GM12865 (cell line): ENCODE data around the gene SMIM10.
A peak's percentile ranks its signal among the peaks of the same experiment; 100 is the strongest.

ENCODE experiments used
- DNase-seq: peaks from one replicate; pipeline ENCODE4 v3.0.0; 2010; ENCODE audit warnings: low read depth
- H3K4me3 ChIP-seq: 2 replicates; pipeline ENCODE4 v1.5.1; 2011; ENCODE audit warnings: mild to moderate bottlenecking, low read depth, low read length, control low read depth
- TF ChIP-seq, protein P1 (sequence below): IDR thresholded peaks from 2 replicates; pipeline ENCODE4 v1.5.1; 2011; ENCODE audit warnings: low read length, control low read depth, low read depth, inconsistent platforms; ENCODE audit not compliant: insufficient read depth; ENCODE audit errors: missing control alignments

Gene SMIM10

DNA sequence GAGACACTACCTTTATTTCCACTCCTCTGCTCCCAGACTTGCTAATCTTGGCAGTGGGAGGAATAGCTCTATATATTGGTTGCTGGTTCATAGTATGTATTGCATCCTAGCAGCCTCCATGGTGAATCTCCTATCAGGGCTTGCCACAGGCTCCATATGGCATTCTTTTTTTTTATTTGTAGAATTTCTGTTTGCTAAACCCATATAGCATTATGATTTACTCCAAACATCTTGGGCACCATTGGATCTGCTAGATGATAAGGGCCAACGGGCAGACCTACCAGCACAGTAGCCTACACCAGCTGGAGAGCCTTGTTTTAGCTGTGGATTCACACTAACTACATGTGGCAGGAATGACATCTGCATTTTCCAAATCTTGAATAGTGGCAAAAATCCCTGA, 6.9 kb downstream of the SMIM10 start:
- TF ChIP-seq, protein P1, sequence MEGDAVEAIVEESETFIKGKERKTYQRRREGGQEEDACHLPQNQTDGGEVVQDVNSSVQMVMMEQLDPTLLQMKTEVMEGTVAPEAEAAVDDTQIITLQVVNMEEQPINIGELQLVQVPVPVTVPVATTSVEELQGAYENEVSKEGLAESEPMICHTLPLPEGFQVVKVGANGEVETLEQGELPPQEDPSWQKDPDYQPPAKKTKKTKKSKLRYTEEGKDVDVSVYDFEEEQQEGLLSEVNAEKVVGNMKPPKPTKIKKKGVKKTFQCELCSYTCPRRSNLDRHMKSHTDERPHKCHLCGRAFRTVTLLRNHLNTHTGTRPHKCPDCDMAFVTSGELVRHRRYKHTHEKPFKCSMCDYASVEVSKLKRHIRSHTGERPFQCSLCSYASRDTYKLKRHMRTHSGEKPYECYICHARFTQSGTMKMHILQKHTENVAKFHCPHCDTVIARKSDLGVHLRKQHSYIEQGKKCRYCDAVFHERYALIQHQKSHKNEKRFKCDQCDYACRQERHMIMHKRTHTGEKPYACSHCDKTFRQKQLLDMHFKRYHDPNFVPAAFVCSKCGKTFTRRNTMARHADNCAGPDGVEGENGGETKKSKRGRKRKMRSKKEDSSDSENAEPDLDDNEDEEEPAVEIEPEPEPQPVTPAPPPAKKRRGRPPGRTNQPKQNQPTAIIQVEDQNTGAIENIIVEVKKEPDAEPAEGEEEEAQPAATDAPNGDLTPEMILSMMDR = no peak
- no peak for DNase-seq
- H3K4me3 ChIP-seq = no peak overlapping the region

DNA sequence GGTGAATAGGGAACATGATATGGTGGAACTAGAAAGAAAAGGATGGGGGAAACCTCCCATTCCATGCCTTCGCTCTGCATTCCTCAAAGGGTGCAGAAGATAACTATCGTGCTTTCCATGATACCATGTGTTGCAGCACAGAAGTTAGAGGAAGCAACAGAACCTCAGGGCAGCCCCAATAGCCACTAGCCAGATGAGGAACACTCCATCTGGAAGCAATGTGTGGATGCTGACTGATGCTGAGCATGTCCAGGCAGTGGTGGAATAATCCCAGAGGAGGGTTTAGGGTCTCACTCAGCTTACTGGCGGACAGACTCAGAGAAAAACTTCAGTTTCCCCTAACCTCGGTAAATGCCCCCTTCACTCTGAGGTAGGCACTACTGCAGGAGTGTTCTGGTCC, 7.5 kb downstream of the SMIM10 start:
- DNase-seq = no peak
- no peak overlapping the region for H3K4me3 ChIP-seq
- TF ChIP-seq, protein P1 = no peak

DNA sequence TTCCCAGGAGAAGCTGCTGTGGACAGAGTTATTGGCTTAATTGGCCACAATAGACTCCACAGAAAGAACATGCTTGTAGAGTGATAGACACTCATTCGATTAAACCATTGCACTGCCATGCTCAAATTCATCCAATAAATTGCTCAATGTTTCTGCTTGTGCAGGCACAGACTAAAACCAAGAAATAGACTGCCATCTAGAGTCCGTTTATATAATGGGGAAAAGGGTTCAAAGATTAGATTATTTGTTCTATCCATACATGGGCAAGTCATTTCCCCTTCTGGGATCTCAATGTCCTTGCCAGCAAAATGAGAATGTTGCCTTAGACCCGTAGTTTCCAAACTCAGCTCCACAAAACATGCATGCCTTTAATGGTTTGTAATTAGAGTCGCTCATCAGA, 8.7 kb downstream of the SMIM10 start:
- TF ChIP-seq, protein P1 = peak; percentile 23
- peak; percentile 21 for DNase-seq
- no peak overlapping the region for H3K4me3 ChIP-seq

DNA sequence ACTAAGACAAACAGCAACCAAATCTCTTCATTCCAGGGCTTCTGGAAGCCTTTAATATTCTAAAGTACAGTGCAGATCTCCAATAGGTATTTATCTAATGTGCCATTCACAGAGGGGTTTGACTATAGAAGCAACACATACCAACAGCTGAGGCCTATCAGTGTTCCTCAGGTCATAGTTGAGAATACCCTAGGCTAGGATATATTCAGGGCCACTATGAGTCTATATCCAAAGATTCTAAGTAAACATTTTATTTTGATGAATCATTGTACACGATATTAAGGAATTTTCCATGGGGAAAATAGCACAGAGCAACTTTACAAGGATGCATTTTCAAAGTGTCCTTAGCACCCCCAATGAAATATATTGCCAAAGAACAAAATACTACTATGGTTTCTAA, 9.7 kb downstream of the SMIM10 start:
- DNase-seq = no peak
- TF ChIP-seq, protein P1 = no peak
- no peak overlapping the region for H3K4me3 ChIP-seq

DNA sequence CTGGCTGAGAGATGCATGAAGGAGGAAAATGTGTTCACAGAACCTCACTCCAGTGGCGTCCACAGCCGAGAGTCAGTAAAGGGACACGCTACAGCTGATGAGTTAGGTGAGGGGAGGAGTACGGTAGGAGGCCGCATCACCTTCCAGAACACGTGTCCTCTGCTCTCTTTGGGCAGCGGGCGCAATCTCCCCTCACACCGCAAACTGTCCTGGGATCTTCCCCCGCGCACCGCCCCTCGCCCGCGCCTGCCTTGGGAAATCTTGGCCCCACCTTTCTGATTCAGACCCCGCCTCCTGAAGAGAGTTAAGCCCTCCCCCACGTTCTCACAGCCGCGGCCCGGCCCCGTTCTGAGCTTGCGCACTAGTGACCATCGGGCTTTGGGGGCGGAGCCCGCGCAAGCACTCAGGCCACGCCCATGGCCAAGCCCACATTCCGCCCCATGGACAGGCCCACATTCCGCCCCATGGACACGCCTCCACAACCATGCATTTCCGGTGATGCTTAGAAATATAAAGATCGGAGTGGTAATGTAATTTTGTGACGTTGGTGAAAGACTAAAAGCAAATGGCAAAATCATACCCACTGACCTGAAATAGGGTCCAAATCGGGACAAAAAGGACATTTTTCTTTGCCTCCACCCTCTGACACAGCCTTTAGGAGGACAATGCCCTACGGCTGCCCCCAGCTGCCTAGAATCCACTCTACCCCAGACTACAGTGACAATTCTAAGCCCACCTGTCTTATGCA, 13.3 kb downstream of the SMIM10 start:
- H3K4me3 ChIP-seq = peak overlapping the region; percentile 61
- TF ChIP-seq, protein P1 = no peak
- peak; percentile 89 for DNase-seq

DNA sequence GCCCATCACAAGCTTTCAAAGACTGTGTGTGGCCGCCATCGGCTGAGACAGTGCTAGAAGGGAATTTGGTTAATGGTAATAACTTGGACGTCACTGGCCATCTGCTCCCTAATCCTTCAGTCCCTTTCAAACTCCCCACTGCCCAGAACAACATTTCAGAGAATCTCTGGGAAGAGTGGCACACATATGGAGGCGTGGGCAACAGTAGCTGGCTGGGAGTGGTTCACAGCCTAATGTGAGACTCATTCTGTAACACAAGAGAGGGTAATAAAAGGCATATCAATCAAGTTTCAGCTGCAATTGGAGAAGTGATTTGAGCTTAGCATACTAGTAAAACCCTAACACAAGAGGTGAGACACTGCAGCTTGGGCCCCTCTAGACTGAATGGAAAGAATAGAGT, 15.4 kb downstream of the SMIM10 start:
- TF ChIP-seq, protein P1 = no peak
- H3K4me3 ChIP-seq = no peak overlapping the region
- DNase-seq = no peak
